ENCODE measurements around the gene CYBA. TPM values are rescaled to one million over a fixed set of nuclear protein-coding genes. Genes with fewer than 3 reads are reported as not detected.

Gene CYBA
- total RNA-seq, 4 donors from 2014 or later, result 174 to 329 (median 245) TPM

- no peak for ATAC-seq (ENCODE audit: low FRiP score)
- no peak for DNase-seq (ENCODE audit: low spot score)
- no peak for TF ChIP-seq CTCF (IDR thresholded peaks at IDR 0.05)
These were observed 11.5 kb upstream of the CYBA start for GRCh38 chr16:88662222-88662842.

- no peak for TF ChIP-seq CTCF (IDR thresholded peaks at IDR 0.05)
- DNase-seq (ENCODE audit: low spot score) (no peak), ATAC-seq (ENCODE audit: low FRiP score) (no peak)
These were observed 10.6 kb upstream of the CYBA start for GRCh38 chr16:88661468-88661867.

GRCh38 chr16:88659160-88659559 is 8.3 kb upstream of the CYBA start:
- ATAC-seq (ENCODE audit: low FRiP score) (no peak), DNase-seq (ENCODE audit: low spot score) (no peak)
- TF ChIP-seq CTCF (IDR thresholded peaks at IDR 0.05), result no peak

- no peak for TF ChIP-seq CTCF (IDR thresholded peaks at IDR 0.05)
- no peak for DNase-seq (ENCODE audit: low spot score)
- ATAC-seq (ENCODE audit: low FRiP score), result no peak
These were observed 7.9 kb upstream of the CYBA start for GRCh38 chr16:88658714-88659113.

GRCh38 chr16:88657371-88657770 is 6.5 kb upstream of the CYBA start:
- no peak for DNase-seq (ENCODE audit: low spot score)

GRCh38 chr16:88656291-88656980 is 5.6 kb upstream of the CYBA start:
- no peak for TF ChIP-seq CTCF (IDR thresholded peaks at IDR 0.05)
- no peak for ATAC-seq (ENCODE audit: low FRiP score)
- no peak for DNase-seq (ENCODE audit: low spot score)

More at GRCh38 chr16:88657371-88657770, 6.5 kb upstream of the CYBA start:
- ATAC-seq (ENCODE audit: low FRiP score), result no peak
- TF ChIP-seq CTCF (IDR thresholded peaks at IDR 0.05), result no peak

- DNase-seq (ENCODE audit: low spot score) (no peak), ATAC-seq (ENCODE audit: low FRiP score) (no peak)
- TF ChIP-seq CTCF (IDR thresholded peaks at IDR 0.05), result no peak
These were observed 5.0 kb upstream of the CYBA start for GRCh38 chr16:88655733-88656281.

All from omental fat pad (tissue), 4 donors.